Left cardiac atrium (tissue), 4 donors: Measurements from ENCODE around the gene SMOC2. TPM values are rescaled to one million over a fixed set of nuclear protein-coding genes. Genes with fewer than 3 reads are reported as not detected.

ENCODE experiments used
- ATAC-seq, 2 donors: fragments of 200-7000 bp; cut with Tn5 transposase; one replicate each; pipeline ENCODE4 v1.9.1; 2020; ENCODE audit warnings: mild to moderate bottlenecking in 2 of 2, moderate library complexity in 2 of 2
- DNase-seq: peaks from one replicate; pipeline ENCODE4 v3.0.0-alpha.2; 2020
- intact Hi-C, 2 donors: fragments of 100-400 bp; cut with DNase I; formaldehyde crosslinking; loops; one replicate each; pipeline versions ENCODE4 v1.14.1 to v1.15.1; 2022 to 2023
- total RNA-seq, 2 donors: library from RNA; stranded (reverse); fragmentation: NEBNext Ultra II Directional; extraction: Animal tissue kit (Norgen Biotek cat#: 25700); gene quantifications; one replicate each; pipeline ENCODE4 v1.2.1, GENCODE V29; 2021
- donor health status: DM: no; HTN: yes; CAD: no.
- donor health status: DM: no; HTN: yes; CAD: no; lungs with severe emphysema.
- donor health status: DM: yes; HTN: yes; CAD: no.
- donor health status: Dilated cardiomyopathy.

The SMOC2 gene
- total RNA-seq, 2 donors from 2014 or later = 12.0 to 27.7 TPM

DNA sequence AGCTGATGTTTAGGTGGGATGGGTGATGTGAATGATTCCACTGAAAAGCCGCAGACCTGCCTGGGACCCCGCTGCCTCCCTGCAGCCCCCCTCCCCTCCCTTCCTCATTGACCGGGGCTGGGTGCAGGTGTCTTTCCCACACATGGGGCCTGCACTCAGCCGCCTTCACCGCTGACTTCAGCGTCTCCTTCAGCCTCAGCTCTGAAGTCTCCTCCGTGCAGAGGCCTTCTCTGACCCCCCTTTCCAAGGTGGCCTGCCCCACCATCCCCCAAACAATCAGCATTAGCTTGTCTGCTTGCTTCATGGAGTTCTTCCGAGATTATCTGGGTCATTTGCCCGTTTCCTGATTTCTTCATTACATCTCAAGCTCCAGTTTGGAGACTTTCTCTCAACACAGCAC is 140.7 kb downstream of the SMOC2 start:
- DNase-seq = no peak
- ATAC-seq = no peak
- intact Hi-C loops = no loop called here

DNA sequence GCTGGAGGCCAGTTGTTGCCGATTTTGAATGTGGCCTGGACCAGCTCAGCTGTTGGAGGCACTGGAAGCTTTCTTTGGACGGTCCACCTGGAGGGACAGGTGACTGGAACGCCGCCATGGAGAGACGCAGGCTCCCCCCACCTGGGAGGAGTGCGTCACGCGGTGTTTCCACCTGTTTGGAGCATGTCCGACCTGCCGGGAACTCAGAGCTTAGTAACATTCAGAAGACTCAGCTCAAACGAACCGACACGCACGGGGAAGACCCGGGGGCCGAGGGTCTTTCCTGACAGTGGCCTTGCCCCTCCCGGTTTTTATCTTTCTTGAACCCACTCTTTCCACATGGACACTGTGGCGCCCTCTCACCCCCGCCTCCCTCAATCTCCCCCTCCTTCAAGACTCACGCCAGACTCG is 141.6 kb downstream of the SMOC2 start:
- DNase-seq (no peak), ATAC-seq (no peak)

GRCh38 chr6:168583126-168583525 is 142.1 kb downstream of the SMOC2 start:
- DNase-seq = no peak
- intact Hi-C loops = no loop called here
- no peak for ATAC-seq

More for the DNA sequence above, 141.6 kb downstream of the SMOC2 start:
- intact Hi-C loops = no loop called here

GRCh38 chr6:168583821-168584220 is 142.8 kb downstream of the SMOC2 start:
- intact Hi-C loops = no loop called here
- ATAC-seq (peak in 1 of 2 donors; percentile 35), DNase-seq (no peak)

DNA sequence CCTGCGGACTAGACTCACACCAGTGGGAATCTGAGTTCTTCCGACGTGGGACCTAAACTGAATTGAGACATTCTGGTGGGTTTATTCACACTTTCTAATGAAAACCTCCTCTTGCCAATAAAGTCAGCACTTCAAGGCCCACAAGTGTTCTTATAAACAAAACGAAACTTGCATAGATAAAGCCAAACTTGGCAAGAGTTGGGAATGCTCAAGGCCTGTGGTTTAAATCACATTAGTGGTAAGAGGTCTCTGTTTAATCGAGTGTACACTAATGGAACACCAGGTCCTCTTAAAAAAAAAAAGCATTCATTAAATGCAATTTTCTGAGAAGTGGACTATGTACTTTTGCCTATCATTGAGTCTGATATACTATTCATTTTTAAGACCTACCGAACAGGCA is 143.3 kb downstream of the SMOC2 start:
- intact Hi-C loops = no loop called here
- ATAC-seq = no peak
- DNase-seq = no peak

GRCh38 chr6:168584671-168585070 is 143.7 kb downstream of the SMOC2 start:
- DNase-seq (no peak), ATAC-seq (no peak)

GRCh38 chr6:168585441-168585840 is 144.5 kb downstream of the SMOC2 start:
- intact Hi-C loops = no loop called here
- ATAC-seq = no peak
- DNase-seq = no peak

More at GRCh38 chr6:168584671-168585070, 143.7 kb downstream of the SMOC2 start:
- intact Hi-C loops = no loop called here

DNA sequence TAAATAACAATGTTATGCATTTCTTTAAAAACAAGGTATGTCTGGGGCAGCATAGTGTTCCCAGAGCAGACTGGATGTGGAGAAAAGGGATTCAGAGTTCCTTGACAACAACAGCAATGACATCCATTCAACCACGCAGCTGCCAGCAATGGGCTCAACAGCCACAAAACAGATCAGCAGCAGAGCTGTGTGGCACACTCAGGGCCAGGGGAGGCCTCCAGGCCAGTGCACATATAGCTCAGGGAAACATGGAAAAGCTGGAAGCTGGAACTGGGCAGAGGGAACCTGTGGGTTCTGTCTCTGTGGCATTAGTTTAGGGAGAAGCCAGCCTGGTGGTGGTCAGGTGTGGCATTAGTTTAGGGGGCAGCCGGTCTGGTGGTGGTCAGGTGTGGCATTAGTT is 148.3 kb downstream of the SMOC2 start:
- DNase-seq = no peak
- ATAC-seq = no peak
- intact Hi-C loops = no loop called here

- intact Hi-C loops = no loop called here
- no peak for DNase-seq
- ATAC-seq = no peak
These were observed 149.4 kb downstream of the SMOC2 start for GRCh38 chr6:168590406-168590805.

- no peak for DNase-seq
- intact Hi-C loops = no loop called here
- no peak for ATAC-seq
These were observed 155.4 kb downstream of the SMOC2 start for GRCh38 chr6:168596344-168596743.

GRCh38 chr6:168597471-168597875 is 156.5 kb downstream of the SMOC2 start:
- no peak for ATAC-seq
- DNase-seq = no peak
- intact Hi-C loops = no loop called here

DNA sequence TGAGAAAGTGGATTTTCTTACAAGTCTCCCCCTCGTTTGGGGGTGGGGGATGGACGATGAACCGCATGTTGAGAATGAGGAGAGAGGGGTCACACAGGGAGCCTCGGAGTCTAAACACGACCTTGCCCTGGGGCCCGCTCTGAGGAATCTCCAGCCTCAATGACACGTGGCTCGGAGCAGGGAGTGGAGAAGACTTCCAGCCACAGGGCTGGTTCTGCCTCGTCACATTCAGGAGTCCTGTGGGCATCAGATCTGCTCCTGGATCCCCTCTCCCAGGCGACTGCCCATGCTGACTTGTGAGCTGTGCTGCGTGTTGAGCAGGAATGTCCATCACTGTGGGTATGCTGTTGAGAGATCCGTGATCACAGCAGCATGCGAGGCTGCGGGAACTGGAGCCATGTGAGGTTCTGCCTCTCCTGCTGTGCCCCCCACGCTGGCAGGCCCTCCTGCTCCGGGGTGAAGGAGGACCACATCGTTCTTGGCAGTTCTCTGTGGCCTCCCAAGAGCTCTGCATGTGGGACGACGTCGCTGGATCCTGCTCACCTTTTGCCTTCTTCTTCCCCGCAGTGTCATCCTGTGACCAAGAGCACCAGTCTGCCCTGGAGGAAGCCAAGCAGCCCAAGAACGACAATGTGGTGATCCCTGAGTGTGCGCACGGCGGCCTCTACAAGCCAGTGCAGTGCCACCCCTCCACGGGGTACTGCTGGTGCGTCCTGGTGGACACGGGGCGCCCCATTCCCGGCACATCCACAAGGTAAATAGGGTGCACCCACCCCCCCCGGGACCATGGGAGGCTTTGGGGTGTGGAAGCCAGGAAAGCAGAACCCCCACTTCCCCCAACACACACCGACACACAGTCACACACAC is 157.5 kb downstream of the SMOC2 start:
- intact Hi-C loops = no loop called here
- DNase-seq (no peak), ATAC-seq (no peak)

DNA sequence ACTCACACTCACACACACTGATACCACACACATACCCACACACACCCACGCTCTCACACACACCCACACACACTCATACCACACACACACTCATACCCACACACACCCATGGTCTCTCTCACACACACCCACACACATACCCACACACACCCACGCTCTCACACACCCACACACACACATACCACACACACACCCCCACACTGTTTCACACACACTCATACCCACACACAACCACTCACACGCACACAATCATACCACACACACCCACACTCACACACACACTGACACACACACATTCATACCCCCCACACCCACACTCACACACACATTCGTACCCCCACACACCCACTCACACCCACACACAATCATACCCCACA is 158.1 kb downstream of the SMOC2 start:
- ATAC-seq (no peak), DNase-seq (no peak)
- intact Hi-C loops = no loop called here

DNA sequence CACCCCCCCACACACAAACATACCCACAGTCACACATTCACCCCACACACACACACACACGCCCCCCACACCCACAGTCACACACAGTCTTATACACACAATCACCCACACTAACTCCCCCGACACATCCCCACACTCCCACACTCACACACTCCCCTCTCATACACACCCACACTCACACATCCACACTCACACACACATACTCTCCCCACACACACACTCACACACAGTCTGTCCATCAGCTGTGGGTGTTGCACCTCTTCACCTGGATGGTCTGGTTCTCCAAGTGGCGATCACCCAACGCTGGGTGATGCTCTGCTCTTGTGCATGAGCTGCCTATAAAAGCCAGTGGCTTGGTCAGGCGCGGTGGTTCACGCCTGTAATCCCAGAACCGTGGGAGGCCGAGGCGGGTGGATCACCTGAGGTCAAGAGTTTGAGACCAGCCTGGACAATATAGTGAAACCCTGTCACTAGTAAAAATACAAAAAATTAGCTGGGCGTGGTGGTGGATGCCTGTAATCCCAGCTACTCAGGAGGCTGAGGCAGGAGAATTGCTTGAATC is 158.9 kb downstream of the SMOC2 start:
- DNase-seq = no peak
- intact Hi-C loops = no loop called here
- ATAC-seq = no peak

DNA sequence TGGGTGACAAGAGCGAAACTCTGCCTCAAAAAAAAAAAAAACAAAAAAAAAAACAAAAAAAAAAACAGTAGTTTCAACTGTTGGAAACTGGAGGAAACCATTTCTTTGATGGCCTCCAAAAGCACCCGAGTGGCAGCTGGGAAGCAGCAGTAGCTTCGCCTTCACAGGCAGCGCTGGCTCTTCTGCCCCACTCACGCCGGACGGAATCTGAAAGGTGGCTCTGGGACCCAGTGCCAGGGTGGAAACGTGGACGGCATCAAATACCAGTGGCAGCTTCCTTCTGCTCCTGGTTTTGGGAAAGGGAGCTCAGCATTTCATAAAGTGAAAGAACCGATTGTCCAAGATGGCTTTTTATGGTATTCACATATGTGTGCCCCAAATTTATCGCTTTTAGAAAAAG is 159.4 kb downstream of the SMOC2 start:
- no peak for ATAC-seq
- intact Hi-C loops = no loop called here
- no peak for DNase-seq

DNA sequence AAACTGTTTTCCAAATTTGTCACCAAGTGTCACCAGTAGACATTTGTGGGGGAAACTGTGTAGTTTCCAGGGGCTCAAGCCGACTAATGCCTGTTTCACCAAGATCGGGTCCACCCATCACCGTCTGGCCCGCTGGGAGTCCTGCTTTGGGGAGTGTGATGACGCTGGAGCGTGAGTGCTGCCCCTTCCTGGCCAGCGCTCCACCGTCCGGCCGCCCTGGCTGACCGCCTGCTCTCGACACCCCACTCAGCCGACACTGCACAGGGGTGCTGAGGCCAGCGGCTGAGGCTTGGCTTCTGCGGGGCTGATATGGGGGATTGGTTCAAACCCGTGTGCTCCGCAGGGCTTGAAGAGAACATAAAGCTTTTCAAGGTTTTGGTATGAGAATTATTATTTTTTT is 160.1 kb downstream of the SMOC2 start:
- peak; percentile 53 to 76 for ATAC-seq
- intact Hi-C loops = no loop called here
- no peak for DNase-seq

DNA sequence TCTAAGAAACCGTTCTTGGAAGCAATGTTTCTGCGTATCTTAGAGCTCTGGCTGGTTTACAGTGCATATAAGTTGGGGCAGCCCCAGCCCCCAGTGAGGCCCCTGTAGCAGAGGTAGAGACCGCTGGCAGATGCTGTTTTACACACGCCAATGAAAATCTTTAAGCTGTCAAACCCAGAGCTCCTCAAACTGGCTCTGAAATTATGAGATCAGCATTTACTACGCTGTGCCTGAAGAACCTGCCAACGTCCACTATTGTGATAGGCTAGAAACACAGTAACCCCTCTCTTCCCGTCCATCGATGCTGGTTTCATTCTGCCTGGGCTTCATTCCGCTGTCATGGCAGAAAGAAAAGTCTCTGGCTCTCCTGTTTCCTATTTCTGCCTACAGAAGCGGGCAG is 160.6 kb downstream of the SMOC2 start:
- no peak for ATAC-seq
- DNase-seq = no peak
- intact Hi-C loops = no loop called here

GRCh38 chr6:168602576-168602975 is 161.6 kb downstream of the SMOC2 start:
- intact Hi-C loops = no loop called here
- ATAC-seq (no peak), DNase-seq (no peak)

DNA sequence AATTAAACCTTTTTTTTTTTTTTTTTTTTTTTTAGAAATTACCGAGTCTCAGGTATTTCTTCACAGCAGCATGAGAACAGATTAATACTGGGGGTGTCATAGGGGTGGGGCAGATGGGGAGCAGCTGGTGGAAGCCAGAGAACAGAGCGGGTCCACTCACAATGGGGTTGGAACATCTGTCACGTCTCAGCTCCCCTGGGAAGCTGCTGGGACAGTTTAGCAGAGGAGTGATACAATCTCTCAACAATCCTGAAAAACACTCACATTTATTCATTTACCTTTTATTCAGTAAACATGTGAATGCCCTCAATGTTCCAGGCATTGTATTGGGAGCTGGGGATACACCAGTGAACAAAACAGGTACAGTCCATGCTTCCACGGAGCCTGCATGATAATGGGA is 162.2 kb downstream of the SMOC2 start:
- ATAC-seq = no peak
- no peak for DNase-seq
- intact Hi-C loops = no loop called here

DNA sequence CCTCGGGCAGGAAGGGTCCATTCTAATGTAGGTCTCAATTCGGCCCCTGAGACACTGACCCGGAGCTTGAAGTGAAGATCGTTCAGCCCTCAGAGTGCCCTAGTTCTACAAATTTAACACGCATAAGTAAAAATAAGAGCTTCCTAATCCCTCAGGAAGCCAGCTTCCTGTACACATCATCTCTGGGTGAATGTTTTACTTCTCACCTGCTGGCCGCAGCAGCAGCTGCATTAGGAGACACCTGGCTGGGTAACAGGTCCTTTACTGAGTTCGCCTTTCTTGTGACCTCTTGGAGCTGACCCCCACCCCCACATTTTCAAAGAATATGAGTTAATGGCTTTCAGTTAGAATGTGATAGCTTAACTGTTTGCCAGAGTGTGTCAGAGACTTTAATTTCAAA is 165.0 kb downstream of the SMOC2 start:
- intact Hi-C loops = no loop called here
- no peak for DNase-seq
- no peak for ATAC-seq

DNA sequence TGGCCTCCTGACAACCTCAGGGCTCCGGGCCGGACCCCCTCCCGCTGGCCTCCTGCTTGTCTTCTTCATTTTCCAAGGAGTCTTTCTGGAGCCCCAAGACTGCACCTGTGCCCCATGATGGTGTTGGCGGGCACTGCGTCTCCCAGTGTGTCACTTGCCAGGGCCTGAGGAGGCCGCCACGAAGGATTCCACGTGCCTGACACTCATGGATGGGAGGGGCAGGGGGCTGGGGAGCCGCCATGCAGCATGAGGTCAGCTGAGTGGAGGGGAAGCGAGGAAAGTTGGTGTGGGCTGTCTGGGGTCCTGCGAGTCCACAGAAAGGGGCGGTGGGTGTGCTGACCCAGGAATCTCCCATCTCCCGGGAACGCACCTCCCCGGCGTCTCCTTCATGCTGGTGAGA is 165.7 kb downstream of the SMOC2 start:
- ATAC-seq (no peak), DNase-seq (no peak)
- intact Hi-C loops = no loop called here
